Chondrocyte (in vitro differentiated cells): ENCODE measurements around the gene DNAL1. TPM values are rescaled to one million over a fixed set of nuclear protein-coding genes. Genes with fewer than 3 reads are reported as not detected.

Experiments
- DNase-seq: peaks from one replicate; pipeline ENCODE4 v3.0.0; 2021; ENCODE audit warnings: mixed read lengths, low spot score
- H3K27ac Mint-ChIP-seq: one replicate; pipeline ENCODE4 v1.8.0; 2021; ENCODE audit warnings: mild to moderate bottlenecking, moderate library complexity, mixed read lengths; ENCODE audit not compliant: unreplicated experiment
- H3K27me3 Mint-ChIP-seq: 2 replicates; pipeline ENCODE4 v1.8.0; 2021; ENCODE audit warnings: low read depth, mixed read lengths
- H3K36me3 Mint-ChIP-seq: 2 replicates; pipeline ENCODE4 v1.8.0; 2021; ENCODE audit warnings: low read depth, mixed read lengths
- H3K4me1 Mint-ChIP-seq: 2 replicates; pipeline ENCODE4 v1.8.0; 2021; ENCODE audit warnings: low read depth, mild to moderate bottlenecking, mixed read lengths
- H3K4me3 Mint-ChIP-seq: one replicate; pipeline ENCODE4 v1.8.0; 2021; ENCODE audit warnings: mild to moderate bottlenecking, moderate library complexity, mixed read lengths; ENCODE audit not compliant: unreplicated experiment
- H3K9me3 Mint-ChIP-seq: 2 replicates; pipeline ENCODE4 v1.8.0; 2021; ENCODE audit warnings: low read depth, mixed read lengths
- total RNA-seq: library from RNA; stranded (reverse); gene quantifications from 3 replicates; pipeline ENCODE4 v1.2.1, GENCODE V29; 2021
- TF ChIP-seq, protein P1 (sequence below): fragments of 200-600 bp; sonication (generic); IDR thresholded peaks from 2 replicates; pipeline ENCODE4 v1.5.0; 2021; ENCODE audit warnings: antibody characterized with exemption, mild to moderate bottlenecking, moderate library complexity

The DNAL1 gene
- total RNA-seq, 1 donor from 2014 or later, result 15.2 TPM

DNA sequence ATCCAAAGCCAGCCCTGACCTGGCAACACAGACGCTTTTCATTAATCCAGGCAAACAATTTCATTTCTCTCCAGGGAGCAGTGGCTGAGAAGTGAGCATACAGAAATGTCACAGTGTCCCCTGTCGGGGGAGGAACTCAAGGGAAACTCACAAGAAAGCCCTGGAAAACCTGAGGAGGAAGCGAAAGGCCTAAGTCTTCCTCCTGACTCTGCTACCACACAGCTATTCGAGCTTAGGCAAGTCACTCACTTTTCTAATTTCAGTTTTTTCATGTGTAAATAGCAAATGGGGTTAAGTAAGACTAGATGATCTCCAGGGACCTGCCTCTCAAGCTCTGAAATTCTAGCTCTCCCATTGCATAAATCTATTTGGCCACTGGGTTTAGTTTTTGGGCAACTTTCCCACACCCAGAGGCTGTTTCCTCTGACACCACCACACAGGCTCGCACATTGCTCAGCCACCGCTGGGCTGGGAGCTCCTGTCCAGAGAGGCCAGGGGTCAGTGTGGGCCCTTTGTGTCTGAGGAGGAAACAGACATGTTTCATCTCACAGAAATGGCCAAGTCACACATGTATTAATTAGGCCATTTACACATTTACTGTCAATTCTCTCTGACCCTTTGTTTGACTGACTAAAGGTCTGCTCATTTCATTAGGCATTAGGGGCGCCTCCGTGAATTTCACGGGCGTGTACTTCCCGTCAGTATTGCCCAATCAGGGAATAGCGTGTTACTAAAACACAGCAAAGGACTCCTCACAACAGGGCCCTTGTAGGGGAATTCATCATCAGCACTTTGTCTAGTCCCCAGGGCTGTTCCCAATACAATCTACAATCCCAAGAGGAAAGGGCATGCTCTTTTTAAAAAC lies 79.2 kb downstream of the DNAL1 start:
- TF ChIP-seq, protein P1, sequence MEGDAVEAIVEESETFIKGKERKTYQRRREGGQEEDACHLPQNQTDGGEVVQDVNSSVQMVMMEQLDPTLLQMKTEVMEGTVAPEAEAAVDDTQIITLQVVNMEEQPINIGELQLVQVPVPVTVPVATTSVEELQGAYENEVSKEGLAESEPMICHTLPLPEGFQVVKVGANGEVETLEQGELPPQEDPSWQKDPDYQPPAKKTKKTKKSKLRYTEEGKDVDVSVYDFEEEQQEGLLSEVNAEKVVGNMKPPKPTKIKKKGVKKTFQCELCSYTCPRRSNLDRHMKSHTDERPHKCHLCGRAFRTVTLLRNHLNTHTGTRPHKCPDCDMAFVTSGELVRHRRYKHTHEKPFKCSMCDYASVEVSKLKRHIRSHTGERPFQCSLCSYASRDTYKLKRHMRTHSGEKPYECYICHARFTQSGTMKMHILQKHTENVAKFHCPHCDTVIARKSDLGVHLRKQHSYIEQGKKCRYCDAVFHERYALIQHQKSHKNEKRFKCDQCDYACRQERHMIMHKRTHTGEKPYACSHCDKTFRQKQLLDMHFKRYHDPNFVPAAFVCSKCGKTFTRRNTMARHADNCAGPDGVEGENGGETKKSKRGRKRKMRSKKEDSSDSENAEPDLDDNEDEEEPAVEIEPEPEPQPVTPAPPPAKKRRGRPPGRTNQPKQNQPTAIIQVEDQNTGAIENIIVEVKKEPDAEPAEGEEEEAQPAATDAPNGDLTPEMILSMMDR, result peak; percentile 67
- H3K27ac Mint-ChIP-seq, result peak overlapping the region; percentile 97
- H3K27me3 Mint-ChIP-seq, result no peaks in the 10 kb centered on the region
- peak overlapping the region; percentile 46 for H3K4me3 Mint-ChIP-seq
- H3K4me1 Mint-ChIP-seq, result peaks cover 55% of the 10 kb centered on the region
- H3K36me3 Mint-ChIP-seq, result peaks cover 29% of the 10 kb centered on the region
- H3K9me3 Mint-ChIP-seq, result no peaks in the 10 kb centered on the region
- DNase-seq, result no peak

DNA sequence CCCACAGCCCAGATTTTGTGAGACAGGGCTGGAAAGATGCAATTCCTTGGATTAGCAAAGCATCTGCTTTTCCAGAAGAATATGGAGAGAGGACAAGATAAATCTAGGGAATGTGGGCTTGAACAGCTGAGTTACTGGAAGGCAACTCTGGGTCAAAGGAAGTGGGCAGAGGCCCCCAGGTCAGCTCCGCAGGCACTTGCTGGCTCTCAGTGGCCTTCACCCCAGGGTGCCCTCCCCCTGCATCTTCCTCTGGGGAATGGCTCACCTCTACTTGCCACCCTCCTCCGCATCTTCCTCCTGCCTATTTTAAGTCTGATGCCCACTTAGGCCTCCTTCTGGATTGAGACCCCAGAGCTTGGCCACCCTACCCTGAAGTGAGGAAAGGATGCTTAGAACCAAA lies 79.9 kb downstream of the DNAL1 start:
- TF ChIP-seq, protein P1, result no peak

DNA sequence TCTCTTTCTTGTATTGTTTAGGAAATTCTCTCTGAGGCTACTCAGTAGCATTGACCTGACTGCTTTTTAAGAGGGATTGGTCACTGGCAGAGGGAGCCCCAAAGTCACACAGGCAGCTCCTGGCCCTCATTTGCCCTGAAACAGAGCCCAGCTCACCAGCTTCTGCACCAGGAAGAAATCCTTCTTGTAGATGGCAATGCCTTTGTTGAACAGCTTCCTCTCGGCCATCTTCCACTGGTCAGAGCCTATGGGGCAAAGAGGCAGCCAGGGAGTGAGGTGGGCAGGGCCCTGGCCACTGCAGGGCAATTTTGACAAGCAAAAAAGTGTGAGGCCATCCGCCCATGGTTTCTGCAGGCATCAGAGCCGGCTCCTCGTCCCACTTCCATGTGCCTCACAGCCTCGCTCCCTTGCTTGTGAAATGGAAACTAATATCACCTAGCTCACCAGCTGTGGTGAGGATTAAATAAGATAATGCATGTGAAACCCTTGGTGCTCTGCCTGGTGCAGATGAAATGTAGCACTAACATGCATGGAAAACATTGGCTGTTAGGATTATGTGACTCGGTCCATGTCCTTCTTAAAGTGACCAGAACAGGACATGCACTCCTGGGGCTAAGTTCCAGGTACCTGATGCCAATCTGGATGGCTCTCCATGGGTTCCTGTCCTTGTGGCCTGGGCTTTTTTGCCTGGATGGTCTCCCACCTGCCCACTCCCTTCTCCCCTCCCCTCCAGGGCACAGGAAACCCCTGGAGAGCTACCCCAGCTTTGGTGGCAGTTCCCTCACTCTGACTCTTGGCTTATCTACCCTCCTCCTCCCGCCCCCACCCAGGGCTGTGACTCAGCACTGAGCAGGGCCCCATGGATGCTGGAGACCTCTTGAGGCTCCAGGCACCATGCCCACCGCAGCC lies 80.6 kb downstream of the DNAL1 start:
- Mint-ChIP-seq H3K4me3 (no peak overlapping the region), H3K4me1 (peaks cover 59% of the 10 kb centered on the region), H3K27ac (peak overlapping the region; percentile 97), H3K9me3 (no peaks in the 10 kb centered on the region), H3K27me3 (no peaks in the 10 kb centered on the region), H3K36me3 (peaks cover 30% of the 10 kb centered on the region)
- TF ChIP-seq, protein P1, result no peak
- no peak for DNase-seq

More for the DNA sequence above, 79.9 kb downstream of the DNAL1 start:
- H3K27me3 Mint-ChIP-seq, result no peaks in the 10 kb centered on the region
- H3K27ac Mint-ChIP-seq, result peak overlapping the region; percentile 97
- no peak for DNase-seq
- H3K4me1 Mint-ChIP-seq, result peaks cover 56% of the 10 kb centered on the region
- peaks cover 32% of the 10 kb centered on the region for H3K36me3 Mint-ChIP-seq
- H3K4me3 Mint-ChIP-seq, result no peak overlapping the region
- no peaks in the 10 kb centered on the region for H3K9me3 Mint-ChIP-seq

DNA sequence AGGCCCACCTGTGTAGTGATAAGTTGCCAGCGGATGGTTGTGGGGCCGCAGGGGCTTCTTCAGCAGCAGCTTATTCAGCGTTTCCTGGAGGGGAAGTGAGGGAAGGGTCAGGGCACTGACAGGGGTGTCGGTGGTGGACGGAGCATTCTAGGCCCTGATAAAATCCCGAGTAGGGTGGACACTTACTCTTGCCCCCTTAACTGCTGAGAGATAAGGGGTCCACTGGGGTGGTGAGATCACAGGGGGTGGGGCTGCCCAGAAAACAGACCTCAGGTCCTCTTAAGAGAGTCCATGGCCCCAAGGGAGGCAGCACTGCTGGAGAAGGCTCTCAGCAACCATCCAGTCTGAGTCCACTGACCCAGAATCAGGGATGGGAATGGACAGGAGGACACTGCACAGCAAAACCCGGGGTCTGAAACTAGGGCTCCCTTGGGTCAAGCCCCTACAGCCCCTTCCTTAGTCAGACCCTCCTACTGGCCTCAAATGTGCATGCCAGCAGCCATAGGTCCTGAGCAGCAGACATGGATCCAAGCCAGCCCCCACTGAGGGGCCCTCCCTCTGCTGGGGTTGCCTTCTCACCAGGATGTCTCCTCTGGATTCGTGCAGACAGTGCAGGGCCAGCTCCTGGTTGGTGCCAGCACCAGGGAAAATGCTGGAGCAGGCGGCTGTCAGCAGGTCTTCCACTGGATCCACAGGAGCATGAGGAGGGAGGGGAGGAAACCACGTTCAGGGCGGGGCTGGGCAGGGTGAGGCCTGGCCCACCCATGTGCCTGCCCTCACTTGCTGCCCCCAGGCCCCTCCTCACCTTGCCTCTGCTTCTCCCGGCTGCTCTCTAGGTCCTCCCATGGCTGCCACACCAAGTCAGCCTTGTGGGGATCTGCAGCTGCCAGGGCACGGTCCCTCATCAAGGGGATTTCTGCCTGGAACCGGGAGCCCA lies 81.5 kb downstream of the DNAL1 start:
- no peaks in the 10 kb centered on the region for H3K27me3 Mint-ChIP-seq
- H3K9me3 Mint-ChIP-seq, result no peaks in the 10 kb centered on the region
- H3K4me3 Mint-ChIP-seq, result no peak overlapping the region
- no peak for DNase-seq
- peaks cover 60% of the 10 kb centered on the region for H3K4me1 Mint-ChIP-seq
- TF ChIP-seq, protein P1, result no peak
- peak overlapping the region; percentile 97 for H3K27ac Mint-ChIP-seq
- peaks cover 29% of the 10 kb centered on the region for H3K36me3 Mint-ChIP-seq
